Hepatocyte (in vitro differentiated cells): ENCODE measurements around the gene CKAP5. TPM values are rescaled to one million over a fixed set of nuclear protein-coding genes. Genes with fewer than 3 reads are reported as not detected.

Experiments used
- DNase-seq: peaks from one replicate; pipeline ENCODE4 v3.0.0-alpha.2; 2016; ENCODE audit warnings: low spot score
- H2AFZ ChIP-seq: fragments of 200-600 bp; sonication (generic); 2 replicates; pipeline ENCODE4 v1.6.0; 2016; ENCODE audit warnings: antibody characterized with exemption, mild to moderate bottlenecking
- H3K27ac ChIP-seq: fragments of 200-600 bp; sonication (generic); 2 replicates; pipeline ENCODE4 v1.5.1; 2016; ENCODE audit warnings: mild to moderate bottlenecking
- H3K27me3 ChIP-seq: fragments of 200-600 bp; sonication (generic); 2 replicates; pipeline ENCODE4 v1.6.1; 2016
- H3K36me3 ChIP-seq: fragments of 200-600 bp; sonication (generic); replicated peaks from 2 replicates; pipeline ENCODE4 v1.5.1; 2016; ENCODE audit warnings: low read depth; ENCODE audit not compliant: insufficient read depth
- H3K4me1 ChIP-seq: fragments of 200-600 bp; sonication (generic); 2 replicates; pipeline ENCODE4 v1.5.1; 2016; ENCODE audit warnings: mild to moderate bottlenecking, moderate library complexity; ENCODE audit not compliant: insufficient read depth
- H3K4me2 ChIP-seq: fragments of 200-600 bp; sonication (generic); 2 replicates; pipeline ENCODE4 v1.6.0; 2016
- H3K4me3 ChIP-seq: fragments of 200-600 bp; sonication (generic); 2 replicates; pipeline ENCODE4 v1.5.1; 2016; ENCODE audit warnings: mild to moderate bottlenecking
- H3K79me2 ChIP-seq: fragments of 200-600 bp; sonication (generic); 2 replicates; pipeline ENCODE4 v1.6.0; 2017; ENCODE audit warnings: mild to moderate bottlenecking
- H3K9me2 ChIP-seq: fragments of 200-600 bp; sonication (generic); replicated peaks from 2 replicates; pipeline ENCODE4 v1.6.0; 2017; ENCODE audit warnings: mild to moderate bottlenecking; ENCODE audit not compliant: insufficient read depth
- H3K9me3 ChIP-seq: fragments of 200-600 bp; sonication (generic); 2 replicates; pipeline ENCODE4 v1.5.1; 2016; ENCODE audit warnings: low read depth, mild to moderate bottlenecking
- H4K20me1 ChIP-seq: fragments of 200-600 bp; sonication (generic); 2 replicates; pipeline ENCODE4 v1.6.0; 2016; ENCODE audit warnings: mild to moderate bottlenecking; ENCODE audit not compliant: insufficient read depth, poor library complexity, severe bottlenecking
- CTCF ChIP-seq: fragments of 200-600 bp; sonication (generic); IDR thresholded peaks from 2 replicates; pipeline ENCODE4 v1.5.1; 2016; ENCODE audit warnings: antibody characterized with exemption, mild to moderate bottlenecking; ENCODE audit not compliant: poor library complexity
- EZH2 ChIP-seq: fragments of 200-600 bp; sonication (generic); IDR thresholded peaks from 2 replicates; pipeline ENCODE4 v1.6.1; 2016; ENCODE audit warnings: antibody characterized with exemption, mild to moderate bottlenecking, borderline replicate concordance
- EZH2phosphoT487 ChIP-seq: fragments of 200-600 bp; sonication (generic); IDR thresholded peaks from one replicate; pipeline ENCODE4 v1.6.1; 2018; ENCODE audit warnings: antibody characterized with exemption, mild to moderate bottlenecking, low read depth, moderate library complexity; ENCODE audit not compliant: unreplicated experiment, severe bottlenecking
- WGBS: methylation state at CpG from one replicate; pipeline ENCODE4 v1.1.6; 2016; ENCODE audit warnings: low lambda C conversion rate; ENCODE audit errors: missing lambda C conversion rate; 5-methylcytosine and 5-hydroxymethylcytosine counted together
- polyA plus RNA-seq: library from polyadenylated mRNA; unstranded; fragments of >200 nt; fragmentation: Nextera tagmentation; extraction: Ambion mirVana; gene quantifications from 2 replicates; pipeline ENCODE4 v1.2.1, GENCODE V29; 2016
- total RNA-seq: library from RNA; depleted of rRNA; stranded (reverse); fragments of >200 nt; gene quantifications from 2 replicates; pipeline ENCODE4 v1.2.3, GENCODE V29; 2014

The CKAP5 gene
- total and polyA plus RNA-seq, 2 experiments from 2014 or later, result 23.7 to 53.3 TPM

- H3K4me2 ChIP-seq, result no peak overlapping the region
- no peak overlapping the region for H3K27ac ChIP-seq
- no peaks in the 10 kb centered on the region for H4K20me1 ChIP-seq
- no peak for TF ChIP-seq EZH2phosphoT487
- no peak for TF ChIP-seq CTCF
- no peak for TF ChIP-seq EZH2
- H3K4me3 ChIP-seq, result no peak overlapping the region
- H3K9me2 ChIP-seq, result no peaks in the 10 kb centered on the region
- no peaks in the 10 kb centered on the region for H3K27me3 ChIP-seq
- H3K9me3 ChIP-seq, result no peaks in the 10 kb centered on the region
- 99% methylated on average over 16 of the region's 16 CpGs for WGBS
- no peak overlapping the region for H2AFZ ChIP-seq
- DNase-seq, result no peak
- no peaks in the 10 kb centered on the region for H3K4me1 ChIP-seq
- H3K79me2 ChIP-seq, result no peaks in the 10 kb centered on the region
- no peaks in the 10 kb centered on the region for H3K36me3 ChIP-seq
Measured at GRCh38 chr11:46894506-46894905, 48.4 kb upstream of the CKAP5 start.

GRCh38 chr11:46892838-46893237 is 46.8 kb upstream of the CKAP5 start:
- Histone ChIP-seq H3K27ac (no peak overlapping the region), H4K20me1 (no peaks in the 10 kb centered on the region), H3K9me3 (no peaks in the 10 kb centered on the region), H3K4me3 (no peak overlapping the region), H3K27me3 (no peaks in the 10 kb centered on the region), H3K4me2 (no peak overlapping the region), H3K36me3 (no peaks in the 10 kb centered on the region), H2AFZ (no peak overlapping the region), H3K79me2 (no peaks in the 10 kb centered on the region), H3K9me2 (no peaks in the 10 kb centered on the region), H3K4me1 (no peaks in the 10 kb centered on the region)
- DNase-seq, result no peak
- WGBS, result 92% methylated on average over 9 of the region's 9 CpGs
- TF ChIP-seq CTCF, result no peak
- no peak for TF ChIP-seq EZH2phosphoT487
- TF ChIP-seq EZH2, result no peak

- H3K4me2 ChIP-seq, result no peak overlapping the region
- no peaks in the 10 kb centered on the region for H3K36me3 ChIP-seq
- no peaks in the 10 kb centered on the region for H3K4me1 ChIP-seq
- H3K27me3 ChIP-seq, result no peaks in the 10 kb centered on the region
- H2AFZ ChIP-seq, result no peak overlapping the region
- no peak for DNase-seq
- H3K4me3 ChIP-seq, result no peak overlapping the region
- no peaks in the 10 kb centered on the region for H4K20me1 ChIP-seq
- 93% methylated on average over 2 of the region's 2 CpGs for WGBS
- no peak for TF ChIP-seq EZH2
- no peak for TF ChIP-seq CTCF
- no peak for TF ChIP-seq EZH2phosphoT487
- no peak overlapping the region for H3K27ac ChIP-seq
- no peaks in the 10 kb centered on the region for H3K9me2 ChIP-seq
- H3K9me3 ChIP-seq, result no peaks in the 10 kb centered on the region
- no peaks in the 10 kb centered on the region for H3K79me2 ChIP-seq
Measured at GRCh38 chr11:46892109-46892508, 46.0 kb upstream of the CKAP5 start.

- Histone ChIP-seq H3K9me2 (no peaks in the 10 kb centered on the region), H2AFZ (no peak overlapping the region), H3K4me2 (no peak overlapping the region), H3K36me3 (no peaks in the 10 kb centered on the region), H3K4me3 (no peak overlapping the region), H4K20me1 (no peaks in the 10 kb centered on the region), H3K9me3 (no peaks in the 10 kb centered on the region), H3K4me1 (no peaks in the 10 kb centered on the region), H3K27ac (no peak overlapping the region), H3K79me2 (no peaks in the 10 kb centered on the region), H3K27me3 (no peaks in the 10 kb centered on the region)
- no peak for DNase-seq
- WGBS, result 88% methylated on average over 2 of the region's 2 CpGs
- TF ChIP-seq CTCF, result no peak
- TF ChIP-seq EZH2phosphoT487, result no peak
- no peak for TF ChIP-seq EZH2
Measured at GRCh38 chr11:46890665-46891064, 44.6 kb upstream of the CKAP5 start.
